ENCODE measurements around the gene KLF17. TPM values are rescaled to one million over a fixed set of nuclear protein-coding genes. Genes with fewer than 3 reads are reported as not detected.
"Not testable (repeated sequence)": the region's sequence is repeated elsewhere in the genome, so short reads cannot be mapped to it uniquely, and the experiment has no call there.

Gene KLF17
- polyA plus RNA-seq, 3 donors, result not detected

DNA sequence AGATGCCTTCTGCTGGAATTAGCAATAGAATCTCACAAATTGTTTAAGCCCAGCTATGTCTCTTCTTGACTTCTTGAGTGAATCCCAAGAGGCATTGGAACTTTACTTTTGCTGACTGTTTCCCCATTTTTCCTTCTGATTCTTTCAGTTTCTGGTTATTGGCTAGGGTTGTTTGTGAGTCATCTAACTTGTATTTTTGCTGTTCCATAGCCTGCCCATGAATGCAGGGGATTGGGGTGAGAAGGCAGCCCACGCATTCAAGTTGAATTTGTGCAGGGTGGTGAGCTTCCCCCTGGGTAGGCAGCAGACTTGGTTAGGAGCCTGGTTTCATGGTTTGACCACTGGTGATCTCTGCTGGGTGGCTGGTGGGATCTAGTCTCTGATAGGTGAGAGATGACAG is 10.4 kb upstream of the KLF17 start:
- DNase-seq (ENCODE audit: low read depth in 3 of 3, low spot score in 2 of 3), result no peak

DNA sequence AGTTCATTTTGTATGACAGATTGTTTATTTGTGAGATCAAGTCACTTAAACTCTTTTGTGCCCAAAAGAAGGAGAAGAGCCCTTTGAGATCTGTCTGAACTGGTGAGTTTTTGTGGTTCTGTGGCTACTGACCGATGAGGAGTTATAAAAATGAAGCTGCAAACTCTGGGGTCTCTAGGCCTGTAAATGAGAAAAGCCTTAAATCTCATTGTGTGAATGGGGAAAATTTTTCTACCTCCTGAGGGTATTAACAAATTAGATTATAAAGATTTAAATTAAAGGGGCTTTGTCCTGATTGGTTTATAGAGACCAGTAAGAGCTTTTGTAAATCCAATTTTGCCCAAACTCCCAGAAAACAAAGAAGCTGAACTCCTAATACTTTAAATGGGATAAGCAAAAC is 9.7 kb upstream of the KLF17 start:
- DNase-seq (ENCODE audit: low read depth in 3 of 3, low spot score in 2 of 3), result no peak

DNA sequence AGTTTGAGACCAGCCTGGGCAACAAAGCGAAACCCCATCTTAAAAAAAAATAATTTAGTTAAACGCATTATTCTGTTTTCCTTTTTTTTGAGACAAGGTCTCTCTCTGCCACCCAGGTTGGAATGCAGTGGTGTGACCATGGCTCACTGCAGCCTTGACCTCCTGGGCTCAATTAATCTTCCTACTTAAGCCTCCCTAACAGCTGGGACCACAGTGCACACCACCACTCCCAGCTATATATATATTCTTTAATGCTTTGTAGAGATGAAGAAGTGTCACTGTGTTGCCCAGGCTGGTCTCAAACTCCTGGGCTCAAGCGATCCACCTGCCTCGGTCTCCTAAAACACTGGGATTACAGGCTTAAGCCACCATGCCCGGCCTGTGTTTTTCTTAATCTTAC is 7.7 kb upstream of the KLF17 start:
- DNase-seq (ENCODE audit: low read depth in 3 of 3, low spot score in 2 of 3), result no peak

GRCh38 chr1:44111861-44112260 is 6.8 kb upstream of the KLF17 start:
- no peak for DNase-seq (ENCODE audit: low read depth in 3 of 3, low spot score in 2 of 3)

- DNase-seq (ENCODE audit: low read depth in 3 of 3, low spot score in 2 of 3), result no peak
These were observed 6.1 kb upstream of the KLF17 start for GRCh38 chr1:44112486-44112885.

GRCh38 chr1:44113095-44113609 is 5.5 kb upstream of the KLF17 start:
- DNase-seq (ENCODE audit: low read depth in 3 of 3, low spot score in 2 of 3), result no peak

- no peak for DNase-seq (ENCODE audit: low read depth in 3 of 3, low spot score in 2 of 3)
These were observed 4.5 kb upstream of the KLF17 start for GRCh38 chr1:44114098-44114497.

GRCh38 chr1:44117272-44117671 is 1.3 kb upstream of the KLF17 start:
- DNase-seq (ENCODE audit: low read depth in 3 of 3, low spot score in 2 of 3), result not testable (repeated sequence)

- DNase-seq (ENCODE audit: low read depth in 3 of 3, low spot score in 2 of 3), result no peak
These were observed 904 bp downstream of the KLF17 start for GRCh38 chr1:44119525-44119924.

- no peak for DNase-seq (ENCODE audit: low read depth in 3 of 3, low spot score in 2 of 3)
These were observed 1.9 kb downstream of the KLF17 start for GRCh38 chr1:44120398-44120949.

DNA sequence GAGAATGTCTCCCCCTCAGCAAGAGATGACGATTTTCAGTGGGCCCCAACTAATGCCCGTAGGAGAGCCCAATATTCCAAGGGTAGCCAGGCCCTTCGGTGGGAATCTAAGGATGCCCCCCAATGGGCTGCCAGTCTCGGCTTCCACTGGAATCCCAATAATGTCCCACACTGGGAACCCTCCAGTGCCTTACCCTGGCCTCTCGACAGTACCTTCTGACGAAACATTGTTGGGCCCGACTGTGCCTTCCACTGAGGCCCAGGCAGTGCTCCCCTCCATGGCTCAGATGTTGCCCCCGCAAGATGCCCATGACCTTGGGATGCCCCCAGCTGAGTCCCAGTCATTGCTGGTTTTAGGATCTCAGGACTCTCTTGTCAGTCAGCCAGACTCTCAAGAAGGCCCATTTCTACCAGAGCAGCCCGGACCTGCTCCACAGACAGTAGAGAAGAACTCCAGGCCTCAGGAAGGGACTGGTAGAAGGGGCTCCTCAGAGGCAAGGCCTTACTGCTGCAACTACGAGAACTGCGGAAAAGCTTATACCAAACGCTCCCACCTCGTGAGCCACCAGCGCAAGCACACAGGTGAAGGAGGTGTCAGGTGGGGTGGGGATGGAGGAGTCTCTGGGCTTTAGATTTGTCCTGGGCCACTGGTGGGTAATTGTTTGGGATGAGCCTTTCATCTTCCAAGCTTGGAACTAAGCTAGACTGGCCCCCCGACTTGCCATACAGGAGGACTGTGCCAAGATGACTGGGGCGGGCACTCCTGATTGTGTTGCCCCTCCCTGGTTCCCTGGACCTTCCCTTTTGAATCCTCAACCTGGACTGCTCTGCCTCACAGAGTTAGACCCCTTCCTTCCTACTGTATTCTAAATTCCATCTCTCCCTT is 11.2 kb downstream of the KLF17 start:
- no peak for DNase-seq (ENCODE audit: low read depth in 3 of 3, low spot score in 2 of 3)

GRCh38 chr1:44131411-44131810 is 12.8 kb downstream of the KLF17 start:
- DNase-seq (ENCODE audit: low read depth in 3 of 3, low spot score in 2 of 3), result no peak

DNA sequence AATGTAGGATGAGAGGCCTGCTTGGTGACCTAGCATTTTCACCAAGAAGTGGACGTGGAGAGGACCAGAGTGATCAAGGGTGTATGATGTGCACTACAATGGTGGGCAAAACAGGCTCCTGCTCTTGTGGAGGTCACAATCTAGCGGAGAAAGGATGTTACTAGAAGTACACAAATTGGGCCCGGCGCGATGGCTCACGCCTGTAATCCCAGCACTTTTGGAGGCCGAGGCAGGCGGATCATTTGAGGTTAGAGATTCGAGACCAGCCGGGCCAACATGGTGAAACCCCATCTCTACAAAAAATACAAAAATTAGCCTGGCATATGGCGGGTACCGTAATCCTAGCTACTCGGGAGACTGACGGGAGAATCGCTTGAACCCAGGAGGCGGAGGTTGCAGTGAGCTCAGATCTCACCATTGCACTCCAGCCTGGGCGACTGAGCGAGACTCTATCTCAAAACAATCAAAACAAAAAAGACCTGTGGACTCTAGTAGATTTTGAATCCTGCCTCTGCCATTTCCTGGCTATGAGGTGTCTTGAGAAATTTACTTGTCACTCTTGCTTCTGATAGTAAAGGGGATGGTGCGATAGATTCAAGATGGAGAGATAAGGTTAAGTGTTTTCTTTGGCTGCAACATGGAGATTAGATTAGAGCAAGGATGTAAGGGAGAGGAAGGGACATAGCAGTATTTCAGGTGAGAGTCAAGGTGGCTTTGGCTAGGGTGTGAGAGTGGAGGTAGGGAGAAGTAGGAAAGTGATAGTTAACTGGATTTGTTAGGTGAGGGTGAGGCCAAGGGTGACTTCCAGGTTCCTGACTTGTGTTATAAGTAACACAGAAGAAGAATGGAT is 15.7 kb downstream of the KLF17 start:
- no peak for DNase-seq (ENCODE audit: low read depth in 3 of 3, low spot score in 2 of 3)

GRCh38 chr1:44135886-44136285 is 17.3 kb downstream of the KLF17 start:
- DNase-seq (ENCODE audit: low read depth in 3 of 3, low spot score in 2 of 3), result peak; percentile 40 to 43 (median 41)

- DNase-seq (ENCODE audit: low read depth in 3 of 3, low spot score in 2 of 3), result no peak
These were observed 19.6 kb downstream of the KLF17 start for GRCh38 chr1:44138239-44138638.

- DNase-seq (ENCODE audit: low read depth in 3 of 3, low spot score in 2 of 3), result not testable (repeated sequence)
These were observed 20.9 kb downstream of the KLF17 start for GRCh38 chr1:44139565-44139964.

DNA sequence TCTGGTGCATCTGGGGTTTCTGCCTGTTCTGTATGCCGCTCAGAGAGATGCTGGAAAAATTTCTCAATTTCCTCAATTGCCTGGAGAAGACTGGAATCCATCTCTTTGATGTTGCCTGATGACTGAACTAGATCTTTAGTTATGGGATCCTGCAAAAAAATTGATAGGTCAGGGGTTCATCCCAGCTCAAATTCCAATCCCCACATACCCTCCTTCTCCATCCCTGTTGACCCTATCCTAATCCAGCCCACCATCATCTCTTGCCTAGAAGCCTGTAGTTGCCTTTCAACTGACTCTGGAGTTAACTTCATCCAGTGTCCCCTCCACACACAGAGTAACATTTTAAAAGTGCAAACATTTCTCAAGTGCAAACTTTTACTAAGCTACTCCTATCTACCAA is 22.9 kb downstream of the KLF17 start, which contains the start of gene KLF18:
TSS of gene KLF18 (minus strand) at position 101 of the 400 bp plus-strand sequence. CDS start at position 101, 0 bp downstream.
- DNase-seq (ENCODE audit: low read depth in 3 of 3, low spot score in 2 of 3), result no peak

GRCh38 chr1:44144962-44145756 is 26.5 kb downstream of the KLF17 start:
- DNase-seq (ENCODE audit: low read depth in 3 of 3, low spot score in 2 of 3), result no peak

DNA sequence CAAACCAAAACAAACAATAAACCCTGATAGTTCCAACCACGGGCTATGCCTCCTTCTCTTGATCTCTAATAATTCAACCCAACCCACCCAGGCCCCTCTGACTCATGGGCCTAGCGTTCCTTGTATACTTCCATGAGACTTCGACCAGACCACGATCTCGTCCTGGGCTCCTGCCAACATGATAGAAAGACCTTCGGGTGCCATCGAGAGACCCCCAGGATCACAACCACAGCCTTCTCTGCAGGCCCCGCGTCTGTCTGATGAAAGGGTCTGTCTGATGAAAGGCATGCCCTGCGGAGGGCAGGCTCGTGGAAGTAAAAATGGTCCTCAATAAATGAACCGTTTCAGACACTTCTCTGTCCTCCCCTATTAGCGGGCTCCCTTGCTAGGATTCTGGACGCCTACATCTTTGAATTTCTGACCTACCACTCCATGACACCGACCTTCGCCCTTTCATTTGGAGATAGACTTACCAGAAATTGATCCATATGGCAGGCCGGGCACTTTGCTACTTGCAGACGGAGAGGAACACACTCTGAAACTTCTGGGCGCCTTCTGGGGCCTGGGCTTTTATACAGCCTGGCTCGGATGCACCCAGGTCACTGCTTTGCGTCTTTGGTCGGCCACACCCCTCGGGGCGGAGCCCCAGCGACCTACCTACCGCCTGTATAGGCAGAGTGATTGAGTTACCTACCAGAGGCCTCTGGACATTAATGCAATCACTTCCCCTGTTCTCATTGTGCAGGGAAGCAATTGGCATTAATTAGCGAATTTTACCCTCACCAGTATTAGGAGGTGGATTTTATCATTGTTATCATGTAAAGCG is 28.1 kb downstream of the KLF17 start:
- no peak for DNase-seq (ENCODE audit: low read depth in 3 of 3, low spot score in 2 of 3)
